SK-N-SH (cell line): ENCODE data around the gene COL23A1. TPM values are rescaled to one million over a fixed set of nuclear protein-coding genes. Genes with fewer than 3 reads are reported as not detected.

Source experiments
- CTCF ChIA-PET: fragments of 300-600, 350-600 bp; formaldehyde crosslinking; extraction: SDS; loops from one replicate; lab custom pipeline; 2021; lab: Yijun Ruan, JAX
- POLR2A ChIA-PET: fragments of 350-600 bp; sonication (Branson Sonifier 250); formaldehyde crosslinking; extraction: SDS; loops from one replicate; lab custom pipeline; 2020; ENCODE audit warnings: antibody characterized with exemption, inconsistent platforms; lab: Yijun Ruan, JAX
- DNase-seq: peaks from one replicate; pipeline ENCODE4 v3.0.0; 2012
- H2AFZ ChIP-seq: fragments of 200-600 bp; sonication (generic); 2 replicates; pipeline ENCODE4 v1.8.1; 2016; ENCODE audit warnings: antibody characterized with exemption, mild to moderate bottlenecking, low read depth
- H3F3A ChIP-seq: fragments of 200-600 bp; sonication (generic); replicated peaks from 2 replicates; pipeline ENCODE3; 2016; ENCODE audit warnings: antibody characterized with exemption, mild to moderate bottlenecking; ENCODE audit not compliant: insufficient read depth
- H3K27ac ChIP-seq, 2 experiments: fragments of 200-500 bp in 1 of 2; fragments of 200-600 bp in 1 of 2; sonication (Bioruptor generic) in 1 of 2; sonication (generic), shearing (Covaris generic) in 1 of 2; 2 replicates each; pipeline versions ENCODE4 v1.5.1 to v1.6.1; 2014 to 2016; ENCODE audit warnings: low read depth in 2 of 2, inconsistent platforms in 1 of 2, low read length in 1 of 2, mild to moderate bottlenecking in 1 of 2, mixed read lengths in 1 of 2
- H3K27me3 ChIP-seq: fragments of 200-600 bp; sonication (generic), shearing (Covaris generic); 2 replicates; pipeline ENCODE4 v1.6.1; 2016; ENCODE audit warnings: mixed run types; ENCODE audit not compliant: insufficient read depth
- H3K36me3 ChIP-seq, 2 experiments: fragments of 200-500 bp in 1 of 2; fragments of 200-600 bp in 1 of 2; sonication (Bioruptor generic) in 1 of 2; sonication (generic) in 1 of 2; replicated peaks in 1 of 2; 2 replicates each; pipeline versions ENCODE3 to v1.5.1; 2014 to 2016; ENCODE audit warnings: low read length in 1 of 2, mild to moderate bottlenecking in 1 of 2; ENCODE audit not compliant: insufficient read depth in 2 of 2, control insufficient read depth in 1 of 2
- H3K4me1 ChIP-seq, 2 experiments: fragments of 200-500 bp in 1 of 2; fragments of 200-600 bp in 1 of 2; sonication (Bioruptor generic) in 1 of 2; sonication (generic), shearing (Covaris generic) in 1 of 2; 2 replicates each; pipeline versions ENCODE4 v1.5.1 to v1.6.1; 2014 to 2016; ENCODE audit warnings: low read depth in 1 of 2, low read length in 1 of 2, mixed run types in 1 of 2; ENCODE audit not compliant: insufficient read depth in 2 of 2, control insufficient read depth in 1 of 2
- H3K4me2 ChIP-seq: fragments of 200-600 bp; sonication (generic), shearing (Covaris generic); 2 replicates; pipeline ENCODE4 v1.6.1; 2017; ENCODE audit warnings: mixed run types
- H3K4me3 ChIP-seq, 2 experiments: fragments of 200-500 bp in 1 of 2; fragments of 200-600 bp in 1 of 2; sonication (Bioruptor generic) in 1 of 2; sonication (generic), shearing (Covaris generic) in 1 of 2; 2 replicates each; pipeline versions ENCODE4 v1.5.1 to v1.8.1; 2014 to 2016; ENCODE audit warnings: low read depth in 2 of 2, inconsistent platforms in 1 of 2, low read length in 1 of 2, mild to moderate bottlenecking in 1 of 2, mixed read lengths in 1 of 2, moderate library complexity in 1 of 2
- H3K79me2 ChIP-seq: fragments of 200-600 bp; sonication (generic); 2 replicates; pipeline ENCODE4 v1.8.1; 2017; ENCODE audit warnings: mild to moderate bottlenecking; ENCODE audit not compliant: insufficient read depth
- H3K9ac ChIP-seq: fragments of 200-600 bp; sonication (generic); 2 replicates; pipeline ENCODE4 v1.6.1; 2017; ENCODE audit warnings: mixed run types
- H3K9me2 ChIP-seq: fragments of 200-600 bp; sonication (generic); 2 replicates; pipeline ENCODE4 v1.6.1; 2017; ENCODE audit warnings: mixed run types
- H3K9me3 ChIP-seq: fragments of 200-600 bp; sonication (generic); 2 replicates; pipeline ENCODE4 v1.6.1; 2017; ENCODE audit warnings: mixed run types, mild to moderate bottlenecking, moderate library complexity
- H4K20me1 ChIP-seq: fragments of 200-600 bp; sonication (generic); 2 replicates; pipeline ENCODE4 v1.6.1; 2017; ENCODE audit warnings: mild to moderate bottlenecking, mixed run types; ENCODE audit not compliant: insufficient read depth
- ELF1 ChIP-seq: IDR thresholded peaks from 2 replicates; pipeline ENCODE4 v1.4.0; 2012
- EP300 ChIP-seq, 2 experiments: IDR thresholded peaks; 2 replicates each; pipeline versions ENCODE4 v1.4.0 to v1.6.1; 2012; ENCODE audit warnings: borderline replicate concordance in 1 of 2, low read depth in 1 of 2, low read length in 1 of 2
- EZH2phosphoT487 ChIP-seq: fragments of 200-600 bp; sonication (generic); IDR thresholded peaks from 2 replicates; pipeline ENCODE4 v1.6.1; 2017; ENCODE audit warnings: low read depth, mixed run types, mild to moderate bottlenecking, antibody characterized with exemption, moderate library complexity, borderline replicate concordance
- FOXJ3 ChIP-seq: sonication (generic); formaldehyde crosslinking; IDR thresholded peaks from 2 replicates; pipeline ENCODE4 v1.5.1; 2020; ENCODE audit warnings: mild to moderate bottlenecking, missing genetic modification reagents
- FOXM1 ChIP-seq: IDR thresholded peaks from 2 replicates; pipeline ENCODE4 v1.4.0; 2012; ENCODE audit warnings: low read depth, mild to moderate bottlenecking
- GABPA ChIP-seq: IDR thresholded peaks from 2 replicates; pipeline ENCODE4 v1.4.0; 2012; ENCODE audit warnings: low read depth, mild to moderate bottlenecking
- GATA2 ChIP-seq: sonication (generic); formaldehyde crosslinking; IDR thresholded peaks from 2 replicates; pipeline ENCODE4 v1.5.0; 2020; ENCODE audit warnings: mild to moderate bottlenecking, missing genetic modification reagents
- IRF3 ChIP-seq: fragments of 150-350 bp; IDR thresholded peaks from 2 replicates; pipeline ENCODE4 v1.6.1; 2016; ENCODE audit warnings: mild to moderate bottlenecking, low read depth, low read length
- JUND ChIP-seq: IDR thresholded peaks from 2 replicates; pipeline ENCODE4 v1.4.0; 2012
- POLR2AphosphoS5 ChIP-seq: IDR thresholded peaks from 2 replicates; pipeline ENCODE4 v1.6.1; 2012; ENCODE audit warnings: low read depth, low read length
- RFX5 ChIP-seq: IDR thresholded peaks from 2 replicates; pipeline ENCODE4 v1.6.1; 2012; ENCODE audit warnings: mild to moderate bottlenecking, improper control_type of control experiment, low read length
- RXRA ChIP-seq: IDR thresholded peaks from 2 replicates; pipeline ENCODE4 v1.4.0; 2012; ENCODE audit warnings: low read depth, mild to moderate bottlenecking, borderline replicate concordance
- USF1 ChIP-seq: IDR thresholded peaks from 2 replicates; pipeline ENCODE4 v1.4.0; 2012; ENCODE audit warnings: low read depth, borderline replicate concordance
- ZBTB33 ChIP-seq: IDR thresholded peaks from 2 replicates; pipeline ENCODE4 v1.4.0; 2012; ENCODE audit warnings: low read depth, borderline replicate concordance
- WGBS: methylation state at CpG from one replicate; pipeline ENCODE4 v1.1.6; 2017; ENCODE audit warnings: low lambda C conversion rate; 5-methylcytosine and 5-hydroxymethylcytosine counted together
- polyA plus RNA-seq, 3 experiments: library from polyadenylated mRNA; depleted of rRNA; stranded (reverse); fragments of >200 nt; gene quantifications; 2 replicates each; pipeline ENCODE4 v1.2.3, GENCODE V29; 2012

Gene COL23A1
- polyA plus RNA-seq, 1 of the 3 experiments (the other 2 are of a cell fraction) = 0.10 TPM

GRCh38 chr5:178272591-178272990, 317.6 kb downstream of the COL23A1 start:
- 57% methylated on average over 8 of the region's 9 CpGs for WGBS
- POLR2A ChIA-PET = no interaction called here
- Histone ChIP-seq H2AFZ (no peak overlapping the region), H3K4me3 (no peak overlapping the region), H3K9me2 (no peaks in the 10 kb centered on the region), H3K27me3 (no peaks in the 10 kb centered on the region), H3K9ac (no peak overlapping the region), H3K9me3 (no peaks in the 10 kb centered on the region), H3K27ac (no peak overlapping the region)
- no peak for DNase-seq
- no peak for TF ChIP-seq POLR2AphosphoS5
- TF ChIP-seq JUND = no peak
- no peak for TF ChIP-seq GATA2 (CRISPR knock-in tag)
- no peak for TF ChIP-seq IRF3
- TF ChIP-seq USF1 = no peak
- no peak for TF ChIP-seq GABPA
- TF ChIP-seq EP300 (IDR thresholded peaks at IDR 0.05; ENCODE audit: borderline replicate concordance in 1 of 2, low read depth in 1 of 2, low read length in 1 of 2) = no peak
- TF ChIP-seq RXRA = no peak
- TF ChIP-seq ZBTB33 = no peak
- TF ChIP-seq FOXJ3 = no peak
- TF ChIP-seq FOXM1 = no peak
- TF ChIP-seq RFX5 = no peak
- no peak for TF ChIP-seq ELF1
- TF ChIP-seq EZH2phosphoT487 = no peak
- TF ChIP-seq, all 33 proteins: peak for 0
- Histone ChIP-seq H3K4me2 (no peak overlapping the region), H3K4me1 (peaks cover 0 to 4% of the 10 kb centered on the region in 2 experiments; a peak in 1 of 4 replicates), H3K79me2 (no peaks in the 10 kb centered on the region), H4K20me1 (no peaks in the 10 kb centered on the region), H3K36me3 (no peaks in the 10 kb centered on the region), H3F3A (no peaks in the 10 kb centered on the region)
- CTCF ChIA-PET = interaction anchor here (1.0 to 1.8 kb wide), 3 partner anchors 11 to 318 kb away, joined by 3 to 8 read pairs (median 4); no protein-coding TSS in a partner anchor

GRCh38 chr5:178271726-178272479, 318.3 kb downstream of the COL23A1 start:
- Histone ChIP-seq H3K27ac (no peak overlapping the region), H3K9ac (no peak overlapping the region), H3F3A (no peaks in the 10 kb centered on the region), H3K36me3 (no peaks in the 10 kb centered on the region), H2AFZ (no peak overlapping the region), H3K9me3 (no peaks in the 10 kb centered on the region), H3K9me2 (no peaks in the 10 kb centered on the region), H3K4me2 (no peak overlapping the region), H3K4me3 (no peak overlapping the region), H4K20me1 (no peaks in the 10 kb centered on the region), H3K4me1 (peaks cover 0 to 4% of the 10 kb centered on the region in 2 experiments; a peak in 1 of 4 replicates), H3K79me2 (no peaks in the 10 kb centered on the region), H3K27me3 (no peaks in the 10 kb centered on the region)
- CTCF ChIA-PET = interaction anchor here (1.0 to 1.8 kb wide), 6 partner anchors 8 to 319 kb away, joined by 3 to 8 read pairs (median 6); partner anchors contain the start of gene COL23A1
- POLR2A ChIA-PET = no interaction called here
- no peak for DNase-seq
- TF ChIP-seq ZBTB33 = no peak
- WGBS = 58% methylated on average over 17 of the region's 24 CpGs
